Stimulated activated CD4-positive, alpha-beta T cell treated with anti-CD3 and anti-CD28 coated beads, Interleukin-4, amount 100 ng/mL, for 4 hours (primary cell): ENCODE measurements around the gene MED6.

ENCODE experiments used
- DNase-seq, 2 experiments: peaks; one replicate each; pipeline ENCODE4 v3.0.0-alpha.2; 2020

MED6 gene

GRCh38 chr14:70600382-70601157 is at the start of gene MED6:
Gene MED6 (minus strand): TSS chr14:70600655. CDS start chr14:70600637, 18 bp downstream.
- DNase-seq: peak; percentile 90 to 92

GRCh38 chr14:70649803-70650202 is 49.3 kb upstream of the MED6 start:
- no peak for DNase-seq

- DNase-seq: no peak
Observed at GRCh38 chr14:70648346-70648745, 47.9 kb upstream of the MED6 start.

- no peak for DNase-seq
Observed at GRCh38 chr14:70646705-70647104, 46.2 kb upstream of the MED6 start.

- DNase-seq: no peak
Observed at GRCh38 chr14:70645892-70646291, 45.4 kb upstream of the MED6 start.

GRCh38 chr14:70643967-70644366 is 43.5 kb upstream of the MED6 start:
- DNase-seq: no peak

GRCh38 chr14:70642303-70643235 is 42.1 kb upstream of the MED6 start:
- peak in 1 of 2 experiments; percentile 35 for DNase-seq

- peak in 1 of 2 experiments; percentile 36 for DNase-seq
Observed at GRCh38 chr14:70641548-70642302, 41.3 kb upstream of the MED6 start, which contains the start of gene TTC9. Gene TTC9 (plus strand): TSS chr14:70641916. CDS start chr14:70642130, 214 bp downstream.

- peak; percentile 36 to 41 for DNase-seq
Observed at GRCh38 chr14:70640938-70641547, 40.6 kb upstream of the MED6 start.

GRCh38 chr14:70638416-70638815 is 38.0 kb upstream of the MED6 start:
- DNase-seq: no peak

GRCh38 chr14:70635971-70636595 is 35.6 kb upstream of the MED6 start:
- DNase-seq: no peak

- no peak for DNase-seq
Observed at GRCh38 chr14:70631948-70632347, 31.5 kb upstream of the MED6 start.

- DNase-seq: no peak
Observed at GRCh38 chr14:70624972-70625371, 24.5 kb upstream of the MED6 start.

GRCh38 chr14:70622111-70622712 is 21.8 kb upstream of the MED6 start:
- peak; percentile 27 to 38 for DNase-seq

GRCh38 chr14:70619708-70620107 is 19.3 kb upstream of the MED6 start:
- DNase-seq: no peak

GRCh38 chr14:70618314-70618713 is 17.9 kb upstream of the MED6 start:
- no peak for DNase-seq

GRCh38 chr14:70616646-70617045 is 16.2 kb upstream of the MED6 start:
- DNase-seq: no peak

- DNase-seq: no peak
Observed at GRCh38 chr14:70611216-70611615, 10.8 kb upstream of the MED6 start.

GRCh38 chr14:70602254-70602653 is 1.8 kb upstream of the MED6 start:
- DNase-seq: no peak

GRCh38 chr14:70601162-70601561 is 707 bp upstream of the MED6 start:
- no peak for DNase-seq

- no peak for DNase-seq
Observed at GRCh38 chr14:70599345-70599744, 1.1 kb downstream of the MED6 start.

- no peak for DNase-seq
Observed at GRCh38 chr14:70597731-70598130, 2.7 kb downstream of the MED6 start.
